SU-DHL-6 (cell line): ENCODE results near the gene EEIG2.

Source experiments
- H2AFZ ChIP-seq: fragments of 200-600 bp; sonication (generic); 2 replicates; pipeline ENCODE4 v1.6.1; 2014; ENCODE audit warnings: low read depth, mild to moderate bottlenecking, moderate library complexity, mixed read lengths, antibody characterized with exemption, low read length; ENCODE audit not compliant: severe bottlenecking
- H3F3A ChIP-seq: fragments of 200-600 bp; shearing (Covaris generic); 2 replicates; pipeline ENCODE4 v1.6.0; 2016; ENCODE audit warnings: antibody characterized with exemption, mild to moderate bottlenecking; ENCODE audit not compliant: insufficient read depth
- H3K27ac ChIP-seq: fragments of 200-600 bp; sonication (generic); 2 replicates; pipeline ENCODE4 v1.5.1; 2016; ENCODE audit warnings: low read depth, mild to moderate bottlenecking, low read length, moderate library complexity, mixed read lengths
- H3K27me3 ChIP-seq: fragments of 200-600 bp; sonication (generic), shearing (Covaris generic); 2 replicates; pipeline ENCODE4 v1.6.0; 2014; ENCODE audit warnings: mild to moderate bottlenecking, low read length
- H3K36me3 ChIP-seq: fragments of 200-600 bp; sonication (generic); 2 replicates; pipeline ENCODE4 v1.6.1; 2014; ENCODE audit warnings: mild to moderate bottlenecking, low read length, mixed read lengths
- H3K4me2 ChIP-seq: fragments of 300-600, 200-600 bp; shearing (Covaris generic), sonication (generic); 2 replicates; pipeline ENCODE4 v1.6.0; 2014; ENCODE audit warnings: low read length, low read depth, mild to moderate bottlenecking; ENCODE audit not compliant: poor library complexity, severe bottlenecking
- H3K4me3 ChIP-seq: fragments of 200-600 bp; sonication (generic); 2 replicates; pipeline ENCODE4 v1.5.1; 2014; ENCODE audit warnings: antibody characterized with exemption, low read length, mild to moderate bottlenecking, mixed read lengths; ENCODE audit not compliant: insufficient read depth, poor library complexity, severe bottlenecking
- H3K79me2 ChIP-seq: fragments of 200-600 bp; sonication (generic); 2 replicates; pipeline ENCODE4 v1.6.1; 2014; ENCODE audit warnings: mild to moderate bottlenecking, low read length, moderate library complexity; ENCODE audit not compliant: insufficient read depth
- H3K9ac ChIP-seq: fragments of 200-600 bp; sonication (generic); 2 replicates; pipeline ENCODE4 v1.7.0; 2014; ENCODE audit warnings: mild to moderate bottlenecking, low read length
- H3K9me2 ChIP-seq: fragments of 200-600 bp; sonication (generic); replicated peaks from 2 replicates; pipeline ENCODE4 v1.6.1; 2014; ENCODE audit warnings: low read length; ENCODE audit not compliant: insufficient read depth
- H3K9me3 ChIP-seq: fragments of 200-600 bp; sonication (generic); 2 replicates; pipeline ENCODE4 v1.6.1; 2014; ENCODE audit warnings: low read length, mixed read lengths; ENCODE audit not compliant: insufficient read depth
- H4K20me1 ChIP-seq: fragments of 200-600 bp; sonication (generic); 2 replicates; pipeline ENCODE4 v1.6.1; 2014; ENCODE audit warnings: low read depth, mild to moderate bottlenecking, antibody characterized with exemption, low read length, moderate library complexity, mixed read lengths
- EZH2phosphoT487 ChIP-seq: fragments of 200-600 bp; sonication (generic), shearing (Covaris generic); conservative IDR thresholded peaks from 2 replicates; pipeline ENCODE4 v1.6.1; 2018; ENCODE audit warnings: mild to moderate bottlenecking, antibody characterized with exemption, low read length, moderate library complexity, mixed read lengths
- TF ChIP-seq, protein P1 (sequence below): fragments of 200-600 bp; sonication (generic); IDR thresholded peaks from one replicate; pipeline ENCODE4 v1.5.1; 2017; ENCODE audit warnings: antibody characterized with exemption, mild to moderate bottlenecking, low read length, moderate library complexity; ENCODE audit not compliant: insufficient read depth, poor library complexity, severe bottlenecking

EEIG2 gene

DNA sequence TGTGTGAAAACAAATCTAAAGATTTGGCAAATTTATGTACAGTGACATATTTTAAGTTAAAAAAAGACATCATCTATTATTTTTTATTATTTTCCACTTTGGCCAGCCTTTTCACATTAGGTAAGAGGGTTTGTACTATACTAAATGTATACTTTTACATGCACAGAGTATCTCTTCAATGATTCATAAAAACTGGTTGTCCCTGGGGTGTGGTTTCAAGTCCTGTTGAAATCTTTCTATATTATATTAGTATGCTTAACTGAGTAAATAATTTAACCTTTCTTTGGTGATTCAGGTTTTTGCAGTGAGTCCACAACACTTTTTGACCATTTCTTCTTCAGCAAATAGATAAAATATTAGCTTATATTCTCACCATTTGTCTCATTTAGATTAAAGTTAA is 45.7 kb downstream of the EEIG2 start:
- Histone ChIP-seq H2AFZ (no peak overlapping the region), H3K4me2 (no peak overlapping the region), H3K79me2 (no peaks in the 10 kb centered on the region), H3K9me2 (no peaks in the 10 kb centered on the region), H4K20me1 (no peaks in the 10 kb centered on the region), H3K27ac (no peak overlapping the region), H3K27me3 (no peaks in the 10 kb centered on the region), H3K4me3 (no peak overlapping the region), H3K9ac (no peak overlapping the region), H3F3A (no peaks in the 10 kb centered on the region), H3K36me3 (no peaks in the 10 kb centered on the region), H3K9me3 (no peaks in the 10 kb centered on the region)
- no peak for TF ChIP-seq EZH2phosphoT487
- TF ChIP-seq, protein P1, sequence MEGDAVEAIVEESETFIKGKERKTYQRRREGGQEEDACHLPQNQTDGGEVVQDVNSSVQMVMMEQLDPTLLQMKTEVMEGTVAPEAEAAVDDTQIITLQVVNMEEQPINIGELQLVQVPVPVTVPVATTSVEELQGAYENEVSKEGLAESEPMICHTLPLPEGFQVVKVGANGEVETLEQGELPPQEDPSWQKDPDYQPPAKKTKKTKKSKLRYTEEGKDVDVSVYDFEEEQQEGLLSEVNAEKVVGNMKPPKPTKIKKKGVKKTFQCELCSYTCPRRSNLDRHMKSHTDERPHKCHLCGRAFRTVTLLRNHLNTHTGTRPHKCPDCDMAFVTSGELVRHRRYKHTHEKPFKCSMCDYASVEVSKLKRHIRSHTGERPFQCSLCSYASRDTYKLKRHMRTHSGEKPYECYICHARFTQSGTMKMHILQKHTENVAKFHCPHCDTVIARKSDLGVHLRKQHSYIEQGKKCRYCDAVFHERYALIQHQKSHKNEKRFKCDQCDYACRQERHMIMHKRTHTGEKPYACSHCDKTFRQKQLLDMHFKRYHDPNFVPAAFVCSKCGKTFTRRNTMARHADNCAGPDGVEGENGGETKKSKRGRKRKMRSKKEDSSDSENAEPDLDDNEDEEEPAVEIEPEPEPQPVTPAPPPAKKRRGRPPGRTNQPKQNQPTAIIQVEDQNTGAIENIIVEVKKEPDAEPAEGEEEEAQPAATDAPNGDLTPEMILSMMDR: no peak

DNA sequence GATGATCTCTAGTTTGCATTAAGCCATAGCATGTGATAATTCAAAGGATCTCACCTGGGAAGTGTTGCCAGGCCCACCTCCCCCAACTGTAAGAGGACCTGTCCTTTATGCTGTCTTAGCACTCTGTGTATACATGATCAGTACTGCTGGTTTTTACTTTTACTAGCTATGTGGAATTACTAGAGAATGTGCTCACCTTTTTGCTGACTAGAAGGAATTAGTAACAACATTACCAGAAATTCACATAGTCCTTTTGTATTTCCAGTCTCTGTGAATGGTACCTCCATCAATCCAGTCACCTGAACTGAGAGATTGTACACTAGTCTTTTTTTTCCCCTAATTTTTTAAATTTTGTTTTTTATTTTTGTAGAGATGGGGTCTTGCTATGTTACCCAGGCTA is 46.6 kb downstream of the EEIG2 start:
- Histone ChIP-seq H3K9me2 (no peaks in the 10 kb centered on the region), H3K27me3 (no peaks in the 10 kb centered on the region), H3K4me2 (no peak overlapping the region), H3K27ac (no peak overlapping the region), H3F3A (no peaks in the 10 kb centered on the region), H3K79me2 (no peaks in the 10 kb centered on the region), H3K4me3 (no peak overlapping the region), H3K9ac (no peak overlapping the region), H3K36me3 (no peaks in the 10 kb centered on the region), H3K9me3 (no peaks in the 10 kb centered on the region), H4K20me1 (no peaks in the 10 kb centered on the region), H2AFZ (no peak overlapping the region)
- TF ChIP-seq EZH2phosphoT487: no peak
- TF ChIP-seq, protein P1: no peak

DNA sequence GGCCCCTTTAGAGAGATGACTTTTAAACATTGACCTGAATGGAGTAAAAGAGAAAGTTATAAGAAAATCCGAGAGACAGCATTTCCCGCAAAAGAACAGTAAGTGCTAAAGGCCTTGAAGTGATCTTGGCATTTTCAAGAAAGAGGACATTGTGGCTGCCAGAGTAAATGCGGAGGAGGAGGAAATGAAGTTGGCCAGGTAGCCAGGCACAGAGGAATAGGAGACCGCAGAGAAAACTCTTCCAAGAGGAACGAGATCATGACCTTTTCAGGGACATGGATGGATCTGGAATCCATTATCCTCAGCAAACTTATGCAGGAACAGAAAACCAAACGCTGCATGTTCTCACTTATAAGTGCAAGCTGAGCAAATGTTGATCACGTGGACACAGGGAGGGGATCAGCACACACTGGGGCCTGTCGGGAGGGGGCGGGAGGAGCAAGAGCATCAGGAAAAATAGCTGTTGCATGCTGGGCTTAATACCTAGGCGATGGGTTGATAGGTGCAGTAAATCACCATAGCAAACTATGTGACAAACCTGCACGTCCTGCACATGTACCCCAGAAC is 49.7 kb downstream of the EEIG2 start:
- no peak overlapping the region for H3K4me3 ChIP-seq
- no peak overlapping the region for H2AFZ ChIP-seq
- H3K27ac ChIP-seq: no peak overlapping the region
- no peak overlapping the region for H3K9ac ChIP-seq
- H3K79me2 ChIP-seq: no peaks in the 10 kb centered on the region
- H3F3A ChIP-seq: no peaks in the 10 kb centered on the region
- H3K4me2 ChIP-seq: no peak overlapping the region
- no peaks in the 10 kb centered on the region for H3K36me3 ChIP-seq
- H3K9me3 ChIP-seq: no peaks in the 10 kb centered on the region
- TF ChIP-seq, protein P1: no peak
- TF ChIP-seq EZH2phosphoT487: no peak
- no peaks in the 10 kb centered on the region for H3K27me3 ChIP-seq
- no peaks in the 10 kb centered on the region for H4K20me1 ChIP-seq
- H3K9me2 ChIP-seq: no peaks in the 10 kb centered on the region
